Non-pigmented ciliary epithelial cell (primary cell): Measurements from ENCODE around the gene D2HGDH.
"Not testable (repeated sequence)": the region's sequence is repeated elsewhere in the genome, so short reads cannot be mapped to it uniquely, and the experiment has no call there.

Source experiments
- DNase-seq: peaks from one replicate; pipeline ENCODE4 v3.0.0-alpha.2; 2010; ENCODE audit warnings: low read depth

The D2HGDH gene

DNA sequence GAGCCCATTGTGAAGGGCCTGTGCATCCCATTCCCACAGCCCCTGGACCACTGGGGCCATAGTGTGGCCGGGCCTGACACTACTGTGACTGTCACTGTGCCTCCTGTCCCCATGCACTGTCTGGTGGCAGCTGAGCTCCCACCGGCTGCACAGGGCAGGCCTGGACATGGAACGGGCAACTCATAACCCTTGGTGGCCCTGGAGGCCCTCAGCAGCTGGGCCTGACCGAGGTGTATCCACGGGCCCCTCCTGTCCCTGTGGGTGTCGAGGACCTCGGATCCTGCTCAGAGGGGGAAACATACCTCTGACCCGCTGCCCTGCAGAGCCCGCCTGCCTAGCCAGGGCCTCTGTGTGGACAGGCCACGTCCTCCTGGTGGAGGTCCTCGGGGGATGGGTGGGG lies 34.4 kb downstream of the D2HGDH start:
- no peak for DNase-seq

DNA sequence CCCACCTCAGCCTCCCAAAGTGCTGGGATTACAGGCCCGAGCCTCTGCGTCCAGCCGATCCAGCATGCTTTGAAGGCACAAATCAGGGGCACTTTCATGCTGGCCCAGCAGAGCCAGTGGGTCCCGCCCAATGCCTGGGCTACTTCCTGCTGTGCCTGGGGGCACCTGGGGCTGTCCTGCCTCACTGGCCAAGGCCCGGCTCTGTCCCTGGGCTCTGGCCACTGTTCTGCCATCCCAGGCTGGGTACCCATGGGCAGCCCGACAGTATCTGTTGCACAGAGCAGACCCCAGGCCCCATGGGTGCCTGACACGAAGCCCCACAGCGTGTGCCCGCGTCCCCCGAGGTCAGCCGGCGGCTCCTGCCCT lies 35.4 kb downstream of the D2HGDH start:
- no peak for DNase-seq

DNA sequence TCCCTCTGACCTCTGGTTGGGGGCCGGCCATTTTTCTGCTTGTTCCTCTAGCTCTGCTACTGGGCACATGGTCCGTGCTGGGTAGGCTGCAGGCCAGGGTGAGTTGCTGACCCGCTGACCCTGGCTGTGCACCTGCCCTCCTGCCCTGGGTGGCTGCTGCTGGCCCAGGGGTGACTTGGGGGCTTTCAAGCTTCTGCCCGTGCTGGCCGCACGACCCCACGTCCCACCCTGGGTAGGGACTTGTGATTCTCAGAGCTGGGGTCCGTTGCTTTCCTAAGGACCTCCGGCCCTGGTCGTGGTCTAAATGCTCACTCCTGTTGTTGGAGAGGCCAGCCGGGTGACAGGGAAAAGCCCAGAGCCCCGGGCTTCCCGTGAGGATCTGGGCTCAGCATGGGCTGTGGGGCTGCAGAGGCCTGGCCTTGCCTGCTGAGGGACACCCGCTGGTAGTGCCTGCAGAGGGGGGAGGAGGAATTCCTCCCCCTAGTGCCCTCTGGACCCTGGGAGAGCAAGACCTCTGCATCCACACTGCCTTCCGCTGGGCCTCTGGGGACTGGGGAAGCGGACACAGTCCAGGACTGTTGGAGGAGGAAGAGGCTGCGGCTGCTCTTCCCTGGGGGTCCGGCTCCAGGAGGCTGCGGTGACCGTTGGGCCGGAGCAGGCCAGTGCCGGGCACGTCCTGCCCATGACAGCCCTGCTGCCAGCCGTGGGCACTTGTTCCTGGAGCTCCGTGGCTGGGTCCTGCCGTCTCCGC lies 35.9 kb downstream of the D2HGDH start:
- no peak for DNase-seq

DNA sequence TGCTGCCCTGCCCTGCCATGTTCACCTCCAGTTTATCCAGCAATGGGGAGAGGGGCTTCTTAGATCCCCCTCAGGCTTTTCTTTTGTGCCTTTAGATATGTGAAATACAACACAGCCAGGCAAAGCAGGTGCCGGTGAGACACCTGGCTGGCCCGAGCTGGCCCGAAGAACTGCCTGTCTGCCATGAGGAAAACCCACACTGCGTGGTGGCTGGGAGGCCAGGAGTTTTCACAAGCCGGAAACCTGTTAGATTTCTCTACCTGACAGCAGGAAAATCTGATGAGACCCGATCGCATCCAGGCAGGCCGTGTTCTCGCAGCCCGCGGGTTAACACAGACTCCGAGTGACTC lies 36.5 kb downstream of the D2HGDH start:
- DNase-seq = no peak

DNA sequence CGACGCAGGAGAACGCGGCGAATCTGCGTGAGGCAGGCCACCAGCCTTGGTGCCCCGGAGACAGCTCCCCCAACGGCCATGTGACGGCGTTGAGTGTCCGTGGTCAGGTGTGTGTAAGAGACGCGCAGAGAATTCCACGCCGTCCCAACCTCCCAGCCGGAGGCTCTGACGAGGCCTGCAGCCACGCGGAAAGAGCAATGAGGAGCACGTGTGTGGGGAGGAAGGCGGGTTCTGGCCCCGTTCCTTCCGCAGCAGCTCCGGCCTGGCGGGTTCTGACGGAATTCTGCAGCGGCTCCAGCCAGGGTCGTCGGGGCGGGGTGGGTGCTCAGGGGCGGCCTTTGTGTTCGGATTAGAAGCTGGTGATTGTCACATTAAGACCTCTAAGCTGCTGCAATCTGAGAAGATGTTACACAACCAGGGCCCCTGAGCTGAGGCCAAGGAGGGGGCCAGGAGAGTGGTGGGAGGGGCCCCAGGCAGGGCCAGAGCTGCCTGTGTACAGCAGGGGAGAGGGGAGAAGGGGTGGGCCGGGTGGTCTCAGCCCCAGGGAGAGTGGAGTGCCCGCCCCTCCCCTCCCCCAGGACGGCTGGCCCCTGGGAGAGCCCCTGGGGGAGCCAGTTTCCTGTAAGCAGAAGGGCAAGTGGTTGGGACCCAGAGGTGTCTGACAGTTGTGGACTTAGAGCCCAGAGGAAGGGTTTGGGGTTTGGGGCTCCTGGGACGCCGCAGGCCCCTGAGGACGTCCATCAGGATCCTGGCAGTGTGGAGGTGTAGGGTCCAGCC lies 37.0 kb downstream of the D2HGDH start:
- peak; percentile 6 for DNase-seq

DNA sequence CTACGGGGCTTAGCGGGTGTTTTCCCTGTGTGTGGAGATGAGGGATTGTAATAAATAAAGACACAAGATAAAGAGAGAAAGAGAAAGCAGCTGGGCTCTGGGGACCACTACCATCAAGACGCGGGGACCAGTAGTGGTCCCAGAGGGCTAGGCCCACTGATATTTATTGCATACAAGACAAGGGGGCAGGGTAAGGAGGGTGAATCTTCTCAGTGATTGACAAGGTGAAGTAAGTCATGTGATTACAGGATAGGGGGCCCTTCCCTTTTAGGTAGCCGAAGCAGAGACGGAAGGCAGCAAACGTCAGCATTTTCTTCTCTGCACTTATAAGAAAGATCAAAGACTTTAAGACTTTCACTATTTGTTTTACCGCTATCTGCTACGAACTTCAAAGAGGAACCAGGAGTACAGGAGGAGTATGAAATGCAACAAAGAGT lies 37.7 kb downstream of the D2HGDH start:
- DNase-seq = no peak

DNA sequence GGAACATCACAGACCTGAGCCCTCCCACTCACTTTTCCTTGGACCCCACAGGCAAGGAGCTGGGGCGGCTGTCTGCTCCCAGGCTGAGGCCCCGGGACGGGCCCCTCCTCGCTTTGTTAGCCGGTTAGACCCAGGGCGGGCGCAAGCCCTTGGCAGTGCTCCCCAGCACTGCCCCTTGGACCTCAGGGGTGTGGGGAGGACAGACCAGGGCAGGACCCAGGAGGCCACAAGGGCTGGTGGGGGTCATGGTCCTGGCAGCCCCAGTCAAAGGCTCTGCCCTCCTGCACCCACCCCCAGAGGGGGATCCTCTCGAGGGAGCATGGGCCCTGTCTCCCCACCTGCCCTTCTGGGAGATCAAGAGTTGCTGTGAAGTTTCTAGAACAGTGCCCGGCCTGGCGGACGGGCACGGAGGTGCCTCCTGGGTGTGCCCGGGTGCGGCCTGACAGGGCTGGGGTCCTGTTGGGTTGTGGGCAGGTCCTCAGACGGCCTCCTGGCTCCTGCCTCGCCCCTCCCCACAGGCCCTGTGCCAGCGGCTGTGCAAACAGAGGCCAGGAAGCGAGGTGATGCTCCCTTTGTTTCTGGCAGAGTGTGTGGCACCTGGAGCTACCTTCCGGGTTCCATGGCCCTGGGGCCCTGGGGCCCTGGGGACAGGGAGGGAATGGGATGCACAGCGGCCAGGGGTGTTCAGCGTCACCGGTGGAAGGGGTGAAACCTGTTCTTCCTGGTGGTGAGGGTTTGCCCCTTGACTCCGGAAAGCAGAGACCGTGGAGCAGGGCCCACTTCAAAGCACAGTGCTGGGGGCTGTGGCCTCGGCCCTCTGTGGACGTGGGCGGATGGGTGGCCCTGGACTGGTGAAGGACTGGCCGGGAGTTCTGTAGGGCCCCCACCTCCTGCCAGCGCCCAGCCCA lies 39.3 kb downstream of the D2HGDH start:
- DNase-seq = no peak

DNA sequence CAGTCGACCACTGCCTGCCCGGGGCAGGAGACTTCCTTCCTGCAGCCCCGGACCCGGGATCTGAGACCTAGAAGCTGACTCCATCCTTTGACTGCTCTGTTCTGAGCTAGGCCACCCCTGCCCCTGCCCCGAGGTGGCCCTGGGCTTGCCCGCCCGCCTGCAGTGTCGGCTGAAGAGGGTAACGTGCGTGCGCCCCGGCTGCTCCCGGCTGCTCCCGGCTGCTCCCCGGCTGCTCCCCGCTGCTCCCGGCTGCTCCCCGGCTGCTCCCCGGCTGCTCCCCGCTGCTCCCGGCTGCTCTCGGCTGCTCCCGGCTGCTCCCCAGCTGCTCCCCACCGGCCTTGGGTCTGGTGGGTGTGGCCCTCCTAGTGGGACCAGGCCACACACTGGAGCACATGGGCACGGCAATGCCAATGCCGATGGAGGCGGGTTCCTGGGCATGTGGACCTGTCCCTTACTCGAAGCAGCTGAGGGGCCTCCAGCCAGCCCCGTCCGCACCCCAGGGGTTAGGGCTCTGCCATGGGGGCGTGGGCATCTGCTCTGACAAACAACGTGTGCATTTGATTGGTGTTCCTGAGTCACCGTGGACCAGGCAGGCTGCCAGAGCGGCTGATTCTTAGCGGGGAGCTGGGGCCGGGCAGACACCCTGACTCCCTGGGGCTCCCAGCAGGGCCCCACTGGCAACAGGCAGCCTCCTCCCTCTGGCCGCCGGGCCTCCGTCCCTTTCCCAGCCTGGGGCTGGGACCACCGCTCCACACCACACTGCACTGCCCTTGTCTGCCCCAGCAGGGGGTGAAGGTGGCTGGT lies 40.2 kb downstream of the D2HGDH start:
- peak; percentile 13 for DNase-seq

DNA sequence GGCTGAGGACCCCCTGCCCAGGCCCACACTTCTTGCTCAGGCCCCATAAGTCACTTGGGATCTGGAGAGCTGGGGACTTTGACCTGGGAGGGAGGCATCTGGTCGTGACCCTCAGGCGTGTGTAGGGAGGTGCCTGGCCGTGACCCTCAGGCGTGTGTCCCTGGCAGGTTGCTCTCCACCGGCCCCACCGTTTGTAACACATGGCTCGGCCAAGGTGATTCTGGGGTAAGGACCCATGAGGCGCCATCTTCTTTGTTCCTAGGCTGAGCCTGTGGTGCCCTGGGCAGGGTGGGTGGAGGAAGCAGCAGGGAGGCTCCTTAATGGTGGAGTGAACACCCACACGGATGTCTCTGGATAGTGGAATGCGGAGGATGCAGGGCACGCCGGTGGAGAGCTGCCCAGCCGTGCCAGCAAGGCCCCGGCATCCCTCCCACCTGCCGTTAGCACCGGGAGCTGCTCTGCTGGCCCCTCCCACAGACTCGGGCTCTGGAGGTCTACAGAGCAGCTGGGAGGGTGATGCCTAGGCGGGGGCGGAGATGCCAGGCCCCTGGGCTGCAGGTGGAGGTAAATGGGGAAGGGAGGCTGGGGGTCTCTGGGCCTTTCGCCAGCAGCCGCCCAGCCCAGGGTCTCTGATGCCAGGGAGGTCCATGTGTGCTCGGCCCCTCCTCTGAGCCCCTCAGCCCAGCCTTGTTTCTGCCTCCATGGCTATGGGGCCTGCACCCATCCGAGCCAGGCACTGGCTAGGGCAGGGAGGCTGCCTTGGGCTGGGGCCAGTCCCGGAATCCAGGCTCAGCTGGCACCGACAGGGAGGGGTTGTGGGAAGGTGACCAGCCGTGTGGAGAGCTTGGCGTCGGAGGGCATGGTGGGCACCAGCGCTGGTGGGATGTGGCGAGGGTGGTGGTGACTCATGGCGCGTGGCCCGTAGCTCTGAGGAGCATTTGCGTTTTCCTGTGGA lies 41.1 kb downstream of the D2HGDH start:
- no peak for DNase-seq

DNA sequence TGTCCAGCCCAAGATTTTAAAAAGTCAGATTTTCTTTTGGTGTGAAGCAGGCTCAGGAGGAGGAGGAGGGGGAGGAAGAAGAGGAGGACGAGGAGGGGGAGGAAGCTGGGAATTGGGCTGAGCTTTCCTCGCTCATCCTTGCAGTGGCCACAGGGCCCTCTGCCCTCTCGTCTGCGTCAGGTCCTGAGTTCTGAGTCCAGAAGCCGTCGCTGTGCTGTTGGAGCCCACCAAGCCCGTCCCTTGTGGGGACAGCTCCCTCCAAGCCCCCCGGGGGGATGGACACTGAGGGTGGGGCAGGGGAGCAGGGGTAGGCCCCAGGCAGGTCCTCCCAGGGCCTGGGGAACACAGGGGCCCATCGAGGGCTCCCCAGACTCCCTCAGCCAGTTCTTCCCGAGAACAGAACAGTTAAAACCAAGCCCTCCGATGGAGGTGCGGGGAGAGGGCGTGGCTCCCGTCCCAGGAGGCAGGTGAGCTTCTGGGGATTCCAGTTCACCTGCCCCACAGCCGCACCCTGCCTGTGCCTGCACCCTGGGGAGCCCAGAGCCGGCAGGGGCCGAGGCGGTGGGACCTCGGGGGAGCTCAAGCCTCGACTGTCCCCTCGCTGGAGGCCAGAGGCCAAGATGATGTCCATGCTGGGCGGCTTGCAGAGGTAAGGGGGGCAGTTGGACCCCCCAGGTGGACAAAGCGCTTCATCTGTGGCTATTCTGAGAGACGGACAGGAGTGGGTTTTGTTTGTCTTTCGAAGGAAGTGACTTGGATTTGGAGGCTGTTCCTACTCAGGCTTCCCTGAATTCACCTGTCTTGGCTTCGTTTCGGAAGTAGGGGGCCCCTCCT lies 42.1 kb downstream of the D2HGDH start, which contains the start of gene GAL3ST2:
Gene GAL3ST2, plus strand, starts transcription at position 487 of the 834 bp plus-strand sequence. Its CDS starts 134 bp downstream, at position 621.
- DNase-seq = no peak

DNA sequence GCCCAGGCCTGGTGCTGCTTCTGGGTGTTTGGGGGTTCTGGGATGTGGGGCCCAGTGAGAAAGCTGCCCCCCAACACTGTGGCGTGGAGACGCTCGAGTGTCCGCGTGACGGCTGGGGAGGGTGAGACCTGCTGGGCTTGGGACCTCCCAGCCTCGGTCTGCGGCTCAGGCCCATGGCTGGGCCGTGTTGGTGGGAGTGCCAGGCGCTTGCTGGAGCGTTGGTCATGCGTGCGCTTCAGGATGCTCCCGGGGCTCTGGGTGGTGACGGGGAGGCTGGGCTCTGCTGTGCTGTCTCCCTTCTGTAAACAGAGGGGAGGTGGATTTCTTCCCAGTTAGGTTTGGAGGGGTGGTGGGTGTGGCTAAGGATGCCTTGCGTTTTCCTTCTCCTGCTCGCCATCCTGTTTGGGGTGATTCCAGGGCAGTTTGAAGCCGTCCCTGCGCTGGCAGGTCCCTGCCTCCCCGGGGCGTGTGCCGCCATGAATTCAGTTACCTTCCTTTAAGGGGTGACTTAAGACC lies 42.8 kb downstream of the D2HGDH start:
- no peak for DNase-seq

DNA sequence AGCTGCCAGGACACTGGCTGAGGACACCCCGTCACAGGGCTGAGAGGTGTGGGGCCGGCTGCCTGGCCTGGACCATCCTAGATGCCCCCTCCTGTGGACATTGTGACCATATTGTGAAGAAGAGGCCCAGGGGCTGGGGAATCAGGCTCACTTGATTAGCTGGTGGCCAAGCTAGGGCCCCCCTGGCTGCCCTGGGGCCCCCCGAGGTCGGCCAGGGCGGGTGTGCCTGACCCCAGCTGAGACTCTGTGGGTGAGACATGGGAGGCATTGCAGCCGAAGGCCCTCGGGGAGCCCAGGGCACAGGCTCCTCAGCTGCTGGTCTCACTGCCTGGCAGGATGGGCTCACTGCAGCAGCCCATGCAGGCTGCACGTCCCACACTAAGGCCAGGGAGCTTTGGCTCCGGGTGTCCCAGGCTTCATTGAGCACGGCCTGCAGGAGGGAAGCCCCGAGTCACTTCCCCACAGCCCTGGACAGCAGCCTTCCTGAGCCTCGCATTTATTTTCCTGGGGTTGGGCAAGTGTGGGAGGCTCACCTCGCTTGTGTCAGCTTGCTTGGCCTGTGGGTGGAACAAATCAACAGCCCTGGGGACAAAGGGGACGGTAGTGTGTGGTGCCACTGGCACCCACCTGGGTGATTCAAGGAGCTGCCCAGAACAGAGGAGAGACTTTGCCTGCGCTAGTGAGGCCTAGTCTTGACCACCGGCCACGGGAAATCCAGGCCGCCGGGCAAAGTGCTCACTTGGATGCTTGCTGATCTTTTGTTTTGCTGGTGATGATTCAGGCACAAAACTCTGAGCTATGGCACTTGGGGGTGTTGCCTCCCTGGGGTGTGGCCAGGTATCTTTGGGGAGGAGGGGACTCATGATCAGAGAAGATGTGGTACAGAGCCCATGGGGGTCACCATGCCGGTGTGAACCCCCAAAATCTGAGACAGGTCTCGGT lies 43.5 kb downstream of the D2HGDH start:
- no peak for DNase-seq

DNA sequence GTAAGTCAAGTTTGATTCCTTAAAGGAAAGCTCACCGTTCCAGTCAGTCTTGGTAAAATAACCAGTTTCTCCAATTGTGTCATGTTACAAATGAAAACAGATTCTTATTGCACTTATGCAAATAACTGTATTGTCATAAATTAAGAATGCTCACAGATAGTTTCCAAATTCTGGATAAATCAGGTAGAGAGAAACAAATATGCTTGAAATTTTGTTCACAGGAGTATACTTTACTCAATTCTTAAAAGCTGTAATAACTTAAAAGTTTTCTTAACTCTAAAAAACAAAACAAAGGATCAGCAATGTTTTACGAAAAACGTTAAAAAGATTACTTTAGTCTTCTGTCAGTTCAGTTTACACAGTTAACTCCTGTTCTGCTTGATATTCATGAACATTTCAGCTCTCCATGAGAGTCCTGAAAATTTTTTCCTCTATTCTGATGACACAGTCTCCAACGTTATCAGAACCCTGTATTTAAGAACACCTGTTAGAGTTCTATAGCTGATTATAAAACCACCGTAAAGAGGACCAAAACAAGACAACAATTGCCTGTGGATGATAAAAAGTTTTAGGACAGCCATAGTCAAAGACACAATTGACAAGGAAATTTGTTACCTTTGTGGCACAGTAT lies 46.6 kb downstream of the D2HGDH start:
- DNase-seq = no peak

DNA sequence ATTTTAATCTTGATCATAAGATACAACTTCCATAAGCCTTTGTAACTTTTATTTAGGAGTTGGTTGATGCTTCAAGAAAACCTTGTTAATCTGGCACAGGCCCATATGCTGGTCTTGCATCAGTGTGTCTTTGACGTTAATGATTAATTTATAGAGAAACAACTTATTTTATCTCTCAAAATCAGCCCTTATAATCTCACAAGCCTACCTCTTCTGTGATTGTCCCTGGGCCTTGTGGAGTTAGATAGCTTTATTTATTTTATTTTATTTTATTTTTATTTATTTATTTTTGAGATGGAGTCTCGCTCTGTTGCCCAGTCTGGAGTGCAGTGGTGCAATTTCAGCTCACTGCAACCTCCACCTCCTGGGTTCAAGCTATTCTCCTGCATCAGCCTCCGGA lies 47.6 kb downstream of the D2HGDH start:
- not testable (repeated sequence) for DNase-seq

DNA sequence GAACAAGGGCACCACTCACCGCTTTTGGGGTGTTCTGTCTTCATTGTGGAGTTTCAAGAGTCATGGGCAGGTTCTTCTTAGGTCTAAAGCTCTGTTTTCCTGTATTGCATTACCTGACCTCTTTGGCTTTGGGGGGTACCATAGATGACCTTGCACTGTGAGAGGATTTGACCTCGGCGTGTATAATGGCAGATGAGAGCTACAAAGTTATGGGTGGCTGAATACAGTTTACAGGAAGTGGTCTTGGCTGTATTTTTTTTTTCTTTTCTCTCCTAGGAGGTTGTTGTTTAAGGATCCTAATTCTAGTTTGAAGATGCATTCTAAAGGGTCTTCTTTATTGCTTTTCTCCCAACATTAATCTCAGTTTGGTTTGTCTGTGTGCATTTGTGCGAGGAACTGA lies 53.7 kb downstream of the D2HGDH start:
- DNase-seq = no peak

DNA sequence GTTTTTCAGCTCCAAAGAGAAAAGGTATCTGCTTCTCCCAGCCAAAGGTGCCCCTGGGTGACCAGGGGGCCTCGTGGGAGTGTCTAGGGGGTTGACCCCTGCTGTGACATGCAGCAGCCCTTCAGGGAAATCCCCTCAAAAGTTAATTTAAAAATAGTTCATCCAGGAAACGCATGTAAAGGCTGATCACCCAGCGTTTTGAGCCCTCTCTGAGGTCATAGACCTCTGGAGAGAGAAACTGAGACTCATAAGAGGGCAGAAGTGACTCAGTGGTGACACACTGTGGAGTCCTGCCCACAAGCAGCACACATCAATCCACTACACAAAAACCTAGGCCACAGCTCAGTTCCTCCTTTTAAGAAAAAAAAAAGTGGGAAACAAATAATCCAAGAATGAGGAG lies 54.1 kb downstream of the D2HGDH start:
- DNase-seq = no peak

DNA sequence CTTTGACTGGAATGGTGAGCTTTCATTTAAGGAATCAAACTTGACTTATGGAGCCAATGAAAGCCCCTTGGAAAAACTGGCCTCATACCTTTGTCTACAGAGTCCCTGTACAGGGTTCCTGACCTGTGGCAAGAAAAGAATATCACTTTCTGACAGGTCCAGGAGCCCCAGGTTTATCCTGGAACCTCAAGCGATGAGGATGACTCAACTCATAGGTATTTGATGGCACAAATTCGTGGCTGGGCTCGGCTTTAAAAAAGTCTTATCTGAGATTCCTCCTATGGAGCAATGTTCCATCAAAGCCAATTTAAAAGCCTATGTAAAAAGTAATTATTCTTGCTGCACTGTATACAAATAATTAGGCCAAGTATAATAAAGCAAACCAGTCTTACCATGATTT lies 57.0 kb downstream of the D2HGDH start:
- DNase-seq = not testable (repeated sequence)

DNA sequence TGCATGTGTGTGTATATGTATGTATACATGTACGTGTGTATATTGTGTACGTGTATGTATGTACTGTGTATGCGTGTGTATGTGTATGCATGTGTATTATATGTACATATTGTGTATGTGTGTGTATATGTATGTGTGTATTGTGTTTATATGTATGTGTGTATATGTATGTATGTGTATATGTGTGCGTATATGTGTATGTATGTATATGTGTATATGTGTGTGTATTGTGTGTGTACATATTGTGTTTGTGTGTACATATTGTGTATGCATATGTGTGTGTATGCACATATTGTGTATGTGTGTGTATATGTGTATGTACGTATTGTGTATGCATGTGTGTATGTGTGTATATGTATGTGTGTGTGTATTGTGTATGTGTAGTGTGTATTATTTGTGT lies 59.0 kb downstream of the D2HGDH start:
- DNase-seq = no peak
